22Rv1 (cell line): ENCODE data around the gene NFKBIB.

Experiments used
- H3K27ac ChIP-seq: fragments of 450-650 bp; 2 replicates; pipeline ENCODE4 v1.5.1; 2017
- CTCF ChIP-seq: fragments of 450-650 bp; IDR thresholded peaks from 2 replicates; pipeline ENCODE4 v1.5.1; 2017; ENCODE audit warnings: mild to moderate bottlenecking
- ZFX ChIP-seq: fragments of 450-650 bp; IDR thresholded peaks from 2 replicates; pipeline ENCODE4 v1.6.1; 2017; ENCODE audit warnings: antibody characterized with exemption, borderline replicate concordance

The NFKBIB gene

GRCh38 chr19:38901683-38902082, 1.9 kb downstream of the NFKBIB start:
- no peak overlapping the region for H3K27ac ChIP-seq
- no peak for TF ChIP-seq CTCF
- TF ChIP-seq ZFX: no peak

- no peak for TF ChIP-seq ZFX
- no peak for TF ChIP-seq CTCF
- no peak overlapping the region for H3K27ac ChIP-seq
Measured at GRCh38 chr19:38904581-38905539, 5.1 kb downstream of the NFKBIB start.

- no peak overlapping the region for H3K27ac ChIP-seq
- TF ChIP-seq CTCF (no peak), ZFX (no peak)
Measured at GRCh38 chr19:38905620-38906019, 5.9 kb downstream of the NFKBIB start.

GRCh38 chr19:38907227-38907626, 7.5 kb downstream of the NFKBIB start:
- no peak overlapping the region for H3K27ac ChIP-seq
- TF ChIP-seq CTCF (no peak), ZFX (no peak)

GRCh38 chr19:38907670-38908069, 7.9 kb downstream of the NFKBIB start:
- no peak for TF ChIP-seq CTCF
- TF ChIP-seq ZFX: no peak
- no peak overlapping the region for H3K27ac ChIP-seq

GRCh38 chr19:38908911-38909310, 9.1 kb downstream of the NFKBIB start:
- no peak for TF ChIP-seq CTCF
- no peak for TF ChIP-seq ZFX
- H3K27ac ChIP-seq: no peak overlapping the region

- TF ChIP-seq ZFX: no peak
- TF ChIP-seq CTCF: no peak
- no peak overlapping the region for H3K27ac ChIP-seq
Measured at GRCh38 chr19:38910488-38910887, 10.7 kb downstream of the NFKBIB start.
